Measurements from ENCODE around the gene DPCD. TPM values are rescaled to one million over a fixed set of nuclear protein-coding genes. Genes with fewer than 3 reads are reported as not detected.
"Not testable (repeated sequence)": the region's sequence is repeated elsewhere in the genome, so short reads cannot be mapped to it uniquely, and the experiment has no call there.

DPCD gene
- total RNA-seq, 1 donor, result 10.0 TPM

- no peak for DNase-seq (ENCODE audit: low read depth in 2 of 3, low spot score in 2 of 3)
Measured at GRCh38 chr10:101579516-101579870, 8.6 kb upstream of the DPCD start.

- DNase-seq (ENCODE audit: low read depth in 2 of 3, low spot score in 2 of 3), result no peak
Measured at GRCh38 chr10:101580486-101581399, 7.4 kb upstream of the DPCD start.

GRCh38 chr10:101585841-101586240, 2.3 kb upstream of the DPCD start:
- DNase-seq (ENCODE audit: low read depth in 2 of 3, low spot score in 2 of 3), result no peak

GRCh38 chr10:101588879-101589278, 758 bp downstream of the DPCD start:
- DNase-seq (ENCODE audit: low read depth in 2 of 3, low spot score in 2 of 3), result no peak

GRCh38 chr10:101593331-101593730, 5.2 kb downstream of the DPCD start:
- not testable (repeated sequence) for DNase-seq (ENCODE audit: low read depth in 2 of 3, low spot score in 2 of 3)

- DNase-seq (ENCODE audit: low read depth in 2 of 3, low spot score in 2 of 3), result no peak
Measured at GRCh38 chr10:101595591-101596433, 7.7 kb downstream of the DPCD start.

GRCh38 chr10:101597091-101597900, 9.2 kb downstream of the DPCD start:
- no peak for DNase-seq (ENCODE audit: low read depth in 2 of 3, low spot score in 2 of 3)

- no peak for DNase-seq (ENCODE audit: low read depth in 2 of 3, low spot score in 2 of 3)
Measured at GRCh38 chr10:101601541-101601940, 13.4 kb downstream of the DPCD start.

GRCh38 chr10:101602761-101603398, 14.8 kb downstream of the DPCD start:
- peak in 2 of 3 donors; percentile 76 to 89 for DNase-seq (ENCODE audit: low read depth in 2 of 3, low spot score in 2 of 3)

- DNase-seq (ENCODE audit: low read depth in 2 of 3, low spot score in 2 of 3), result no peak
Measured at GRCh38 chr10:101607124-101607523, 19.0 kb downstream of the DPCD start.

GRCh38 chr10:101609481-101609880, 21.4 kb downstream of the DPCD start:
- no peak for DNase-seq (ENCODE audit: low read depth in 2 of 3, low spot score in 2 of 3)

- DNase-seq (ENCODE audit: low read depth in 2 of 3, low spot score in 2 of 3), result no peak
Measured at GRCh38 chr10:101611096-101611905, 23.2 kb downstream of the DPCD start.

- no peak for DNase-seq (ENCODE audit: low read depth in 2 of 3, low spot score in 2 of 3)
Measured at GRCh38 chr10:101612086-101612485, 24.0 kb downstream of the DPCD start.

GRCh38 chr10:101612872-101613271, 24.8 kb downstream of the DPCD start:
- no peak for DNase-seq (ENCODE audit: low read depth in 2 of 3, low spot score in 2 of 3)

- DNase-seq (ENCODE audit: low read depth in 2 of 3, low spot score in 2 of 3), result no peak
Measured at GRCh38 chr10:101613646-101614045, 25.5 kb downstream of the DPCD start.

GRCh38 chr10:101614663-101615524, 26.8 kb downstream of the DPCD start:
- no peak for DNase-seq (ENCODE audit: low read depth in 2 of 3, low spot score in 2 of 3)

GRCh38 chr10:101615525-101616116, 27.5 kb downstream of the DPCD start:
- no peak for DNase-seq (ENCODE audit: low read depth in 2 of 3, low spot score in 2 of 3)

- DNase-seq (ENCODE audit: low read depth in 2 of 3, low spot score in 2 of 3), result no peak
Measured at GRCh38 chr10:101616415-101617101, 28.4 kb downstream of the DPCD start.
